ENCODE data around the gene PIGT.
A peak's percentile ranks its signal among the peaks of the same experiment; 100 is the strongest.

DNA sequence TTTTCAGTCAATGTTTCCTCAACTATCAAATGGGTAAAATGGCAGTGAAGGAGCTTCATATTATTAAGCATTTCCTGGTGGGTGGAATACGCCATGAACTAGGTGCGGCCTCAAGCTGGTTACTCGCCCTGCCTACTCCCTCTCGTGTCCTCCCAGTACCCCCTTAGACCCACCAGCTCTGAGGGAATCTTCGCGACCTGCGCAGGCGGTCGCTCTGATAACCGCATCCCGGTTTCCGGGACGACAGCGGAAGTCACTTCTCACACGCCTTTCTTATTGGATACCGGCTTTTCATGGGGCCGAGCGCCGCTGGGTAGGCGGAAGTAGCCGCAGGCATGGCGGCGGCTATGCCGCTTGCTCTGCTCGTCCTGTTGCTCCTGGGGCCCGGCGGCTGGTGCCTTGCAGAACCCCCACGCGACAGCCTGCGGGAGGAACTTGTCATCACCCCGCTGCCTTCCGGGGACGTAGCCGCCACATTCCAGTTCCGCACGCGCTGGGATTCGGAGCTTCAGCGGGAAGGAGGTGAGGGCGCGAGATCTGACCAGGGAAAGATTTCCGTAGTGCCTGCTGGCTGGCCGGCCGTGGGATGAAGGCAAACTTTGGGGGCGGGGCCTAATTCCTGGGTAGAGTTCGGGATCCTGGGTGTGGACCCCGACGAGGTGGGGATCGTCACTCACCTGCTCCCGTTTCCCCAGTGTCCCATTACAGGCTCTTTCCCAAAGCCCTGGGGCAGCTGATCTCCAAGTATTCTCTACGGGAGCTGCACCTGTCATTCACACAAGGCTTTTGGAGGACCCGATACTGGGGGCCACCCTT, at the start of gene PIGT:
- TF ChIP-seq, protein P1, sequence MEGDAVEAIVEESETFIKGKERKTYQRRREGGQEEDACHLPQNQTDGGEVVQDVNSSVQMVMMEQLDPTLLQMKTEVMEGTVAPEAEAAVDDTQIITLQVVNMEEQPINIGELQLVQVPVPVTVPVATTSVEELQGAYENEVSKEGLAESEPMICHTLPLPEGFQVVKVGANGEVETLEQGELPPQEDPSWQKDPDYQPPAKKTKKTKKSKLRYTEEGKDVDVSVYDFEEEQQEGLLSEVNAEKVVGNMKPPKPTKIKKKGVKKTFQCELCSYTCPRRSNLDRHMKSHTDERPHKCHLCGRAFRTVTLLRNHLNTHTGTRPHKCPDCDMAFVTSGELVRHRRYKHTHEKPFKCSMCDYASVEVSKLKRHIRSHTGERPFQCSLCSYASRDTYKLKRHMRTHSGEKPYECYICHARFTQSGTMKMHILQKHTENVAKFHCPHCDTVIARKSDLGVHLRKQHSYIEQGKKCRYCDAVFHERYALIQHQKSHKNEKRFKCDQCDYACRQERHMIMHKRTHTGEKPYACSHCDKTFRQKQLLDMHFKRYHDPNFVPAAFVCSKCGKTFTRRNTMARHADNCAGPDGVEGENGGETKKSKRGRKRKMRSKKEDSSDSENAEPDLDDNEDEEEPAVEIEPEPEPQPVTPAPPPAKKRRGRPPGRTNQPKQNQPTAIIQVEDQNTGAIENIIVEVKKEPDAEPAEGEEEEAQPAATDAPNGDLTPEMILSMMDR (conservative IDR thresholded peaks at IDR 0.05; ENCODE audit: low read depth, low read length): 0 out of 2 replicates have a peak, but pooled peaks have one; percentile 0
- no peak for TF ChIP-seq CEBPB (IDR thresholded peaks at IDR 0.05; ENCODE audit: low read depth, low read length)
- TF ChIP-seq RAD21 (IDR thresholded peaks at IDR 0.05; ENCODE audit: low read length): peak; percentile 18; the same call in 1 of the 2 replicates
- peak; percentile 91 for TF ChIP-seq POLR2A (IDR thresholded peaks at IDR 0.05; ENCODE audit: low read depth, low read length)
- TF ChIP-seq MXI1 (IDR thresholded peaks at IDR 0.05; ENCODE audit: borderline replicate concordance, low read depth, low read length): peak; percentile 89; the same call in 1 of the 2 replicates

Measured in IMR-90 (cell line).